GM04504 (cell line): ENCODE data around the gene TREML1.
"Not testable (repeated sequence)": the region's sequence is repeated elsewhere in the genome, so short reads cannot be mapped to it uniquely, and the experiment has no call there.

Experiments
- DNase-seq: peaks from one replicate; pipeline ENCODE4 v3.0.0-alpha.2; 2012; ENCODE audit warnings: low read depth

The TREML1 gene, protein sequence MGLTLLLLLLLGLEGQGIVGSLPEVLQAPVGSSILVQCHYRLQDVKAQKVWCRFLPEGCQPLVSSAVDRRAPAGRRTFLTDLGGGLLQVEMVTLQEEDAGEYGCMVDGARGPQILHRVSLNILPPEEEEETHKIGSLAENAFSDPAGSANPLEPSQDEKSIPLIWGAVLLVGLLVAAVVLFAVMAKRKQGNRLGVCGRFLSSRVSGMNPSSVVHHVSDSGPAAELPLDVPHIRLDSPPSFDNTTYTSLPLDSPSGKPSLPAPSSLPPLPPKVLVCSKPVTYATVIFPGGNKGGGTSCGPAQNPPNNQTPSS

GRCh38 chr6:41153992-41154625, at the start of gene TREML1:
TREML1 (minus strand) TSS chr6:41154347; CDS start chr6:41154288, 59 bp downstream.
- DNase-seq, result no peak

DNA sequence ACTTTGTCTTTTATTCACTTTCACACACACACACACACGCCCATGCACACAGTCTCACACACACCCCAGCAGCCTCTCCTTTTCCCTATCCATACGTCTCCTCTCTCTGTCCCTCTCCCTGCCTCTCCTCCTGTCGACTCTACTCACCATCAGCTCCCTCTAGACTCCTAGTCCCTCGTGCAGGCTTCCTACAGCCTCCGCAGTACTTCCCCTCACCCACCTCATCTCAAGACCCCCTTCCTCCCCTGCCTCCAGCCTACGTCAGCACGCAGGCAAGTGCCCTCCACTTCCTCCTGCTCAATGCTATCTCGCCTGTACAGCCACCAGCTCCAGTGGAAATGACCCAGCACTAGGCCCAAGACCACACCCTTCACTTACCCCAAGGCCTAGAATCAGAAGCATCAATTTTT, 47.6 kb upstream of the TREML1 start:
- DNase-seq, result no peak

DNA sequence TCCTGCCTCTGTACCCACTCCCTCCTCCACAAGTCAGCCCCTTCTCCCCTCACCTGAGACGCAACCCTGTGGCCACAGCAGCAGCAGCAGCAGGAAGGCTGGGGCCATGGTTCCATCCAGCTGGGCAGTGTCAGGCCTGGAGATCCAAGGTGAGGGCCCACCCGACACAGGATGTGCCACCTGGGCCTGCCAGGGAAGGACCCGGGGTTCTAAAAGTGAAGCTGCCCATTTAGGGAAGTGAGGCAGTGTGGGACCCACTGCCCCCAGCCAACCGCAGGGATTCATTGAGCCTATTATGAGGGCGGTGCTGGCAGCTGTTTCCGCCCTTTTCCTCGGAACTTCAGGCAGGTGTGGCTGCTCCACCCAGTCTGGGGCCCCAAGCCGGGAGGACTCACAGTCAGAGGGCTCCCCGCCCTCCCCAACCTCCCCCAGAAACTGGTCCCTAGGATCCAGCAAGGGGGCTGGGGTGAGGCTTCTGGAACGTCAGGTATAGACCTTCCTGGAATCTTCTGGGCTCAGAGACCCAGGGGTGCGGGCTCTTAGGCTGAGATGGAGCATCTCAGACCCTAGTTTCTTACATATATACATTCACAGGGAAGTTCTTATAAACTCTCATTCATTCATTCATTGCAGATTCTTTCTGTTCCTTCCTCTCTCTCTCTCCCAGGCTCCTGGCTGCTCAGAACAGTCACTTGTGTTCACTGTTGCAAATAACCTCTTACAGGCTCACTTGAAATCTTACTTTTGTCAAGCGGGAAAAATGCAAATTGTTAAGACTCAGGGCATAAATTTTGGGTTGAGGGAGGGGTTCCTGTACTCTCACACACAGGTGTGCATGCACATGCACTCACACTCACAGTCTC, 47.0 kb upstream of the TREML1 start, which contains the start of gene TREML2:
Gene TREML2, minus strand, starts transcription at position 249 of the 863 bp plus-strand sequence. Its CDS starts 141 bp downstream, at position 108.
- DNase-seq, result no peak

- DNase-seq, result no peak
Measured at GRCh38 chr6:41200296-41200900, 46.3 kb upstream of the TREML1 start.

- DNase-seq, result no peak
Measured at GRCh38 chr6:41199552-41200246, 45.6 kb upstream of the TREML1 start.

- no peak for DNase-seq
Measured at GRCh38 chr6:41197234-41197633, 43.1 kb upstream of the TREML1 start.

- no peak for DNase-seq
Measured at GRCh38 chr6:41194386-41194785, 40.2 kb upstream of the TREML1 start.

GRCh38 chr6:41193884-41194283, 39.7 kb upstream of the TREML1 start:
- no peak for DNase-seq

- DNase-seq, result no peak
Measured at GRCh38 chr6:41193171-41193734, 39.1 kb upstream of the TREML1 start.

GRCh38 chr6:41191569-41191968, 37.4 kb upstream of the TREML1 start:
- no peak for DNase-seq

DNA sequence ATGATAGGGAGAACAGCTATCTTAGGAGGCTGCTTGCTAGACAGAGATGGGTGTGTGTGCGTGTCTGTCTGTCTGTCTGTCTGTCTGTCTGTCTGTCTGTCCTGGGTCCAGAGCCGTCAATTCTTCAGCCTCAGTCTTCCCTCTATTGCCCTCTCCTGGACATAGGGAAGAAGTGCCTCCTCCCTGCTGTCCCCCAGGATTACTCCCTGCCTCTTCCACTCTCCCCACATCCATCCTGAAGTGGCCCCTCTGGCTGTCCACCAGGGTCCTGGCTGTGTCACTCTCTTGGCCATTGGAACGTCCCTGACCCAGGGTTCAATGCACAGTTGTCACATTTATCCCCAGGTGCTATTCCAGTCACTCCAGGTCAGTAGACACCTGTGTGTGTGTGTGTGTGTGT, 36.6 kb upstream of the TREML1 start:
- DNase-seq, result no peak

DNA sequence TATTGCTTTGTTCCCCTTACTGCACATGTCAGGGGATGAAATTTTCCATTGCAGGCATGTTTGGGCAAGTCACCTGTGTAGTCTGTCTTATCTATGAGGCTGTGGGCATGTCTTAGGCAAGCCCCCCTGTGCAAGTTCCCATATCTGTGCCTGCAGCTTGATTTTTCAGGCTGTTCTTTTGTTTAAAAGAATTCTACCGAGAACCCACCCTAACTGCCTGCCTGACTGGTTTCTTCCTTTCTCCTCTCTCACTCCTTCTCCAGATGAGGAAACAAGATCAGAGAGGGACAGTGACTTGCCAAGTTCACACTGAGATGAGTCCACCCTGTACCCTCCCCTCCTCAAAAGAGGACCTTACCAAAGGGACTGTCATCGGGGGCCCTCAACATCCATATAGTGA, 35.8 kb upstream of the TREML1 start:
- DNase-seq, result no peak

DNA sequence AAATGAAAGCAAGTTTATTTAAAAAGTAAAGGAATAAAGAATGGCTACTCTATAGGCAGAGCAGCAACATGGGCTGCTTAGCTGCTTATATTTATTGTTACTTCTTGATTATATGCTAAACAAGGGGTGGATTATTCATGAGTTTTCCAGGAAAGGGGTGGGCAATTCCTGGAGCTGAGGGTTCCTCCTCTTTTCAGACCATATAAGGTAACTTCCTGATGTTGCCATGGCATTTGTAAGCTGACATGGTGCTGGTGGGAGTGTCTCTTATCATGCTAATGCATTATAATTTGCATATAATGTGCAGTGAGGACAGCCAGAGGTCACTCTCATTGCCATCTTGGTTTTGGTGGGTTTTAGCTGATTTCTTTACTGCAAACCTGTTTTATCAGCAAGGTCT, 34.9 kb upstream of the TREML1 start:
- not testable (repeated sequence) for DNase-seq

DNA sequence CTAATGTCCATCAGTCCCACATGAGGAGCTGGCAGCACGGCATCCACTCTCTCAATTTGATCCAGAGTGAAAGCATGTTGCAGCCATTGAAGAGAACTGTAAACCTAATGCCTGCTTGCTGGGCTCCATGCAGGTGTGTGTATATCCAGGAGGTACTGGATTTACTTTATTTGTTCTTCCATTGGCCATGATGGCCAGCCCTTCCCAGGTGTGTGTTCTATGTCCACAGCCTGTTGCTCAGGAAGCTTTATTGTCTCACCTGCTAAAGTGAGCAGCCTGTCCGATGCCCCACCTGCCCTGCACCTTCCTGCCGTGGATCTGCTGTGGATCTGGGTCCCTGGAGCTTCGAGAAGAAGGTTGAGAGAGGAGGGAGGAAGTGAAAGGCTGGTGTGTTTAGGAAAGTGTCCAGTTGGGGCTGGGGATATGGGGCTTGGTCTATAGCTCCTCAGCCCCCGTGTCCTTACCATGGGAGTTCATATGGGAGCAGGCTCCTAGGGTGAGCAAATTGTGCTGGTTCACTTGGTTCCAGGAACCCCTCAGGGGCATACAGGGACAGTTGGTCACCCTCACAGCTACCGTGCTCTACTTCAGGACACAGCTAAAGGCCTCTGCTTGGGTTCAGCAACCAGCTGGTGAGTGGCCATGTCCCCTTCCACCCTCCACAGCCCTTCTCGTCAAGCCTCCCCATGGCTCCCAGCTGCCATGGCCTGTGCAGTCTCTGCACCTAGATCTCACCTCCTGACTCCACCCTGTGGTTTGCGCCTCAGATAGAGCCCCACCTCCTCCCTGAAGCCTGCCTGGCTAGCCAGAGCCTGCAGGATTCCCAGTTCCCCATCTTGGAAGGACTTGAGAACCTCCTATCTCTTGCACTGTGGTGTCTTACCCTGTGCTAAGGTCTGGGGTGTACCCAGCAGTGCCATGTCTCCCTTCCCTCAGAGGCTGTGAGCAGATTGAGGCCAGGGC, 34.1 kb upstream of the TREML1 start:
- no peak for DNase-seq

DNA sequence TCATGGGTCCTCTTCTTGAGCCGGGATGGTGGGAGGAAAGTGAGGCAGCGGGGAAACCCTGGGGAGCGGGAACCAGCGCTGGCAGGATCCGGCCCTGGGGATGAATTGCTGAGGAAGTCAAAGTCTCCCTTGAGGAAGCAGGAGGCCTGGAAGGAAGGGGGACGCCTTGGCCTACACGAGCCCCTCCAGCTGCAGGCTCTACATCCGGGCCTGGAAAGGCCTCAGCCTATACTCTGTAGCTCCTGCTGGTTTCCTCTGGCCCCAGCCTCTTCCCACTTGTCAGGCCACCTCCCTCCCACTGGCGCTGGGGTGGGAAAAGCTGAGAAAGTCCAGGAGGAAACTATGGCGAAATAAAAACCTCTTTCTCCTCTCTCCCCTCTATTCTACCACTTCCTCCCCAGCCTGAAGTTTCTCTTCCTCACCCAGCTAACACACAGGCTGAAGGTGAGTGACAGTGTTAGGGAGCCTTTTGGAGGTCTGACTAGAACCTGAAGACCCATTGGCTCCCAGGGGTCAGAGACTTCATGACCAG, 31.9 kb upstream of the TREML1 start:
- no peak for DNase-seq

- DNase-seq, result no peak
Measured at GRCh38 chr6:41184761-41185160, 30.6 kb upstream of the TREML1 start.

GRCh38 chr6:41182069-41183034, 28.2 kb upstream of the TREML1 start:
- DNase-seq, result peak; percentile 16

- no peak for DNase-seq
Measured at GRCh38 chr6:41181566-41181965, 27.4 kb upstream of the TREML1 start.

DNA sequence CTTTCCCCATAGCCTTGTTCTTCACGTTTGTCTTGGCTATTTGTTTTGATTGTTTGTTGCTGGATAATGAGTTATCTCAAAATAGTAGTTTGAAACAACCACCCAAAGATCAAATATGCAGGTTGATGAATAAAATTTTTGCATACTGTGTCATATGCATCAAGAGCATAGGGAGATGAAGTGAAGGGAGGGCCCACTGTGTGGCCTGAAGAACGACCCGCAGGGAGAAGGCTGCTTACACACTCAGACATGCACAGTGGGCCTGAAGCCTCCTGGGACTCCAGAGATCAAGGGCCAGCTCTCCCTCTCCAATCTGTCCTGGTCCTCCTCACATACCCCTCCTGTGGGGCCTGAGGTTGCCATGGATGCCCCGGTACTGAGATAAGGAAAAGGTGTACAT, 25.0 kb upstream of the TREML1 start:
- DNase-seq, result no peak
